Hematopoietic multipotent progenitor cell treated with erythropoietin and hydrocortisone succinate and interleukin-3 and kit ligand, for 6 days (in vitro differentiated cells): ENCODE results near the gene FTO.

Source experiments
- DNase-seq: peaks from one replicate; pipeline ENCODE4 v3.0.0-alpha.2; 2015

FTO gene

DNA sequence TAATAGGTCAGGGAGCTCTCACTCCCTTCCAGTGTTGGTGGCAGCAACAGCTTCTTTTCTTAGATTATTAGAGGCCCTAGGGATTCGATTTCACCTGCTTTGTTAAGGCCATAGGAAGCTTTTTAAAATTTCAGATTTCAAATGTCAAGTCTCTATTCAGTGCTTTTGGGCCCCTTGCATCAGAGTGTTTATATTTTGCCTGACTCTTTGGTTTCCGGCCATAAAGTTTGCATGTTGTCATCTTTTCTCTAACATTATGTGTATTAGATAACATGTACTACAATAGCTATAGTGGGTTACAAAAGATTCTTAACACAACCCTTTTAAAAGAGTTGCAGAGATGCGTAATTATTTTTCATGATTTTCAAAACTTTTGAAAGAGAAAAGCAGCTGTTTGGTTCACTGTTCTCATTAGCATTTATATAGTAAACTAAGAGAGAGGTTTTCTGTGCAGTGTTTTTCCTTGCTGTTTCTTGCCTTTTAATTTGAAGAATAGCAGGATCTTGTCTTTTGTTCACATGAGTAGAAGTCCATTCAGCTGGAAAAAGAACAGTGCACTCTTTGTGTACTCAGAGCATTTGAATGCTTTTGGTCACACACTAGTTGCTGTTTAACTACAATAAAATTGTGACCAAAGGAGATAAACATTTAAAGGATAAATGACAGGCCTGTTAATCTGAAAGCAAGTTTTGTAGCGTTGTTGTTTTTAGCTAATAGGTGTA is 52.5 kb downstream of the FTO start:
- DNase-seq: no peak

DNA sequence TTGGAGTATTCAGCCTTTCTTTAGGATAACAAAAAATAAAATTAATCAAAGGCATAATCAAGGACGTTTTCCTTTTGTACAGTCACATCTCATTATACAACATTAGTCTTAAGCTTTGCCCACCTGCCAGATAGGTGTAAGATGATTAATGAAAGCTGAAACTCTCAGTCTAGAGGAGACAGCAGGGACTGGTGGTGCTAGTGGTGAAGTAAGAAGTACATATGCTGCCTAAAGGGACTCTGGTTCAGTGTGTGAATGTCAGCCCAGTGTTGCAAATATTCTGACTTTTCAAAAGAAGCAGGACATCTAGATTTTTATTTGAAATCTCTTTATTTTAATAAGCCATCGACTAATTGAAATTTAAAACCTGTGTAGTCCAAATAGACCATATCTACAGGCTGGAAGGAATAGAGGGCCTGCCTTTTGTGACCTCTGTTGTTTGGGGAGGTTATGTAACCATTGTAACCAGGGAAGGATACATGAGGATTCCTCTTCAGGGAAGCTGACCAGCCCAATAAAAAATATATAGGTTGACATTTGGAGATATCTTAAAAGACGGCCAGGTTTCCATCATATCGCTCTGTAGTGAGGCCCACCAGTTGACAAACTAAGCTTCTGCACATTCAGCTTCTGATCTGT is 54.1 kb downstream of the FTO start:
- DNase-seq: no peak

DNA sequence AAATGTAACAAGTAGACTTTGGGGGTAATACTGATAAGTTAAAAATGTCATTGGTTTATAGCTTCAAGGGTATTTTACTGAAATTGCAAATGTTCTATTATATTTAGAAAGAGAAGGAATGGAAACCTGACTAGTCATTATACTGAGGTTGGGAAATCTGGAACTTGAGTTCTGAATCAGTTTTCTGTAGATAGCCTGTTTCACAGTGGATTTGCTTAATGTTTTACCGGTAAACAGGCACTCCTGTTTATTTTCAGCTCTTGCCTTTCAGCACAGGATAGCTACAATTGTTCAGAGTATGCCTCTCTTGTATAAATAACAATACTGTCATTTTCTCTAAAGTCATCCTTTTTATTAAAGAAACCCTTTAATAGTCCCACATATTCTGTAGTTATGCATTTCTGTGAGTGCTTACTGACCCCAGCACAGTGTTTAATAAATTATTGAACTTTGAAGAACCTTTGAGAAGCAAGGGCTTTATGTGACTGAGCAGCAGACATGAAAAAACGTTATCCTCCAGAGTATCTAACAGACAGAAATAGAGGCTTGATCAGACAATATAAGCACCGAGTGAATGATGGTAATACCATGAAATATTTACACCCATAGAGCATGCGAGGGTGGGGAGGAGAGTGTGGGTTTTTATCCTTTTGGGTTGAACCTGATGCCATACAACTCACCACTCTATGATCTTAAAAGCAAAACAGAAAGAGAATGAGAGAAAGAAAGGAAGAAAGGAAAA is 58.2 kb downstream of the FTO start:
- DNase-seq: no peak

DNA sequence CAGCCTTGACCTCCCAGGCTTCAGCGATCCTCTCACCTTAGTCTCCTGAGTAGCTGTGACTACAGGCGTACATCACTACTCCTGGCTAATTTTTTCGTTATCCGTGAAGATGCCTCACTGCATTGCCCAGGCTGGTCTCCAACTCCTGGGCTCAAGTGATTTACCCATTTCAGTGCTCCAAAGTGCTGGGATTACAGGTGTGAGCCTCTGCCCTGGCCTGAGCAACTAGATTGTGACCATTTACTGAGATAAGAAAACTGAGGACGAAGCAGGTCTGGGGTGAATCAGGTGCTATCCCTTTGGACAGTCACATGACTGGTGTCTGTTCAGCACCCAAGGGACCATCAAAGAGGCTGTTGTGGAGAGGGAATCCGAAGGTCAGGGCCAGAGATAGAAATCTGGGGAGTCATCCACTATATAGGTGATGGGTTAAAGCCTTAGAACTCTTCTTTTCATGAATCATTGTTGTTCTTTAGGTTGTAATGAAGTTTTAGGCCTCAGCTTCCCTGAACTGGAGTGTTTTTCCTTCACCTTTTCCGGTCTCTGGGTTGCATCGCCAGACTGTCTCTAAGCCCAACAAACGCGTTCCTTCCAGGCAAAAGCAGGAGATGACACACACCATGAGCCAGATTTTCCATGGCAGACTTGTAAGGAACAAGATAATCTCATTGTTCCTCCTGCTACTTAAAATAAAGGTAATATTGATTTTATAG is 62.5 kb downstream of the FTO start:
- DNase-seq: no peak

DNA sequence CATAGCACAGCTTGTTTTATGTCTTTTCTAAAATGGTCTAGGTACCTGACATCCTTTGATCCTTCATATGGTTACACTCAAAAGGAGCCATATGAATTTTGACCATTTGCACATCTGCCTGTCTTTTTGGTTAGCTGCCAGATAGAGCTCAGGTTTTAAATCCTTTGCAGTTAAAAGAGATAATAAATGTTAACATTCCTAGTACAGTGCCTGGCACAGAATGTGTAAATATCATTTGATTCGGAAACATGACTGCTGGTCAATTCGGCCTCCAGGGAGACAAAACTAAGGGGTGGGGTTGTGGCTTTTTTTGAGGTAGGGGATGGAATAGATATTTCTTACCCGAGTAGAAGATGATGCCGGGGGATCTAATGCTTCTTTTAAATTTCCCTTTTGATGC is 64.2 kb downstream of the FTO start:
- no peak for DNase-seq

DNA sequence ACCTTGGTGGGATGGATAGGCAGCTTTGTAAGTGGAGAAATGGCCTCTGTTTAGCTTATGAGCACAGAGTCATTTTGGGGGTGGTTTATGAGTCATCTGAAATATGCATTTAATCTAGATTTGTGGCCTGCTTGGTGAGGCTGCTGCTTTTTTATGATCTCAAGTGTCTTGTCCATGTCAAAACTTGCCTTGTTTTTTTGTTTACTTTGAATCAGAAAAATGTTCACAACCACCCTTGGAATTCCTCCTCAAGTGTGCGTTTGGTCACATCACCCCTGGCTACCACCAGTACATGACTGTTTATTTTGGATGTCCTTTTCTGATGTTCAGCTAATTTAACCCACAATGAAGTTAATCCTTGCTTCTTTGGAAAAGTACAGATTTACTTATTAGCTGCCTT is 64.6 kb downstream of the FTO start:
- DNase-seq: peak; percentile 59

DNA sequence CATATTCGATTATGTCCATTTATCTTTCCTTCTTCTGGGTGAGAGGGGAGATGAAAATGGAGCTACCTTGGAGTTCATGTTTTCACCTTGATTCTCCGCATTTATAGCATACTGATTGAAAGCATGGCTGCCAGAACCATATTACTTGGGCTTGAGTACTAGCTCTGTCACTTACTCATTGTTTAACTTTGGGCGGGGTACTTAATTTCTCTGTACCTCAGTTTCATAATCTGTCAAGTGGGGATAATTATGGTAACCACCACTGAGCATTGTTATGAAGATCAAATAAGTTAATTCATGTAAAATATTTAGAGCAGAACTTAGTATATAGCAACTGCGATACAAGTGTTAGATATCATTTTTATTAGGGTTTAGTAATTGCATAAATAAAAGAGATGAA is 65.2 kb downstream of the FTO start:
- DNase-seq: no peak

DNA sequence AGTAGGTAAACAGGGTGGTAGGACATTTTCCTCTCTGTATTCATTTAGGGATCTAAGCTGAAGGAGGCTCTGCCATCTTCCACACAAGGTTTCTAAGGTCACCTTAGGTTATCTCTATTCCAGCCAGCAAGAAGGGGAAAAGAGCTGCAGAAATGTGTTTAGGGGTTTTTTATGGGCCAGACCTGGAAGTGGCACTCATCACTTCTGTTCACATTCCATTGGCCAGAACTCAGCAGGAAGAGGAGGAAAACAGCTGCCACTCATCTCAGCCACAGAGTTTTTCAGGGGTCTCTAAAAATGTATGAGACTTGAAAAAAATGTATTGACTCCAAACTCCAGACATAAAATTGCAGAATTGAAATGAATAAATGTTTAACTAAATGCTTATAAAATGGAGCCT is 65.8 kb downstream of the FTO start:
- DNase-seq: no peak

DNA sequence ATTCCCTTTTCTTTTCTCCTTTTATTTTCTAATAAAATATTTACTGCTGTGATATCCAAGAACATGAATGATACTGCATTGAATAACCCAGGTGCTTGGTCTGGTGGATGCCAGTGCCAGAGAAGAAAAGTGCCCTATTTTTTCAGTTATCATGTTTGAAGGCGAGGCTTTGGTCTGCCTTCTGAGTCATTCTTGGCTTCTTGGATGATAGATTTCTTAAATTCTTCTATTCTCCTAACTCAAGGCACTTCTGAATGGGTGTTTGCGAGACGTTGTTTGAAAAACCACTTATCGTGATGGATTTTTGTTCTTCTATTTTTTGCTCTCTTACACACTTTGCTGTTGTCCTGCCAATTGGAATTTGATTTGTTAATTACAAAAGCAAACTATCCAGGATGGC is 66.7 kb downstream of the FTO start:
- DNase-seq: no peak

DNA sequence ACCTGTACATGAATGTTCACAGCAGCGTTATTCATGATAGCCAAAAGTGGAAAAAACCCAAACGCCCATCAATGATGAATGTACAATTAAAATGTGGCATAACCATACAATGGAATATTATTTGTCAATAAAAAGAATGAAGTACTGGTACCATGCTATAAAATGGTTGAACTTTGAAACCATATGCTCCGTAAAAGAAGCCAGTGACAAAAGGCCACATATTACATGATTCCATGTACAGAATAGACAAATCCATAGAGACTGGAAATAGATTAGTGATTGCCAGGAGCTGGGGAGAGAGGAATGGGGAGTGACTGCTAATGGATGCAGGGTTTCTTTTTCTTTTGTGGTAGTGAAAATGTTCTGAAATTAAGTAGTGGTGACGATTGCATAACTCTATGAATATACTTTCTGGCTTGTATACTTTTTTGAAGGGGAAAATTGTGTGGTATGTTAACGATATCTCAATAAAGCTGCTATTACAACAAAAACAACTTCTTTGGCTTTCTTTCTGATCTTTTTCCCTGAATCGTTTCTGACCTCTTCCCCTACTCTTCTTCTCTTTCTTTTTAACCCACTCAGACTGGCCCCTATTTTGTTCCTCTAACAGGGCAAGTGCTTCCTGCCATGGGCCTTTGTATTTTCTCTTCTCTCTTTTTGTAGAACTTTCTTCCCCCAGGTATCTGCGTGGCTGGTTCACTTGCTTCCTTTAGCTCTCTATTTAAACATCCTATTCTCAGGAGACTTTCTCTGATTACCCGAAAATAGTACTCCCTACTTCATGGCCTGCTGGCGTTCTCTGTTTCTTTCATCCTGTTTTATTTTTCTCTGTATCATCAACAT is 67.9 kb downstream of the FTO start:
- DNase-seq: no peak

DNA sequence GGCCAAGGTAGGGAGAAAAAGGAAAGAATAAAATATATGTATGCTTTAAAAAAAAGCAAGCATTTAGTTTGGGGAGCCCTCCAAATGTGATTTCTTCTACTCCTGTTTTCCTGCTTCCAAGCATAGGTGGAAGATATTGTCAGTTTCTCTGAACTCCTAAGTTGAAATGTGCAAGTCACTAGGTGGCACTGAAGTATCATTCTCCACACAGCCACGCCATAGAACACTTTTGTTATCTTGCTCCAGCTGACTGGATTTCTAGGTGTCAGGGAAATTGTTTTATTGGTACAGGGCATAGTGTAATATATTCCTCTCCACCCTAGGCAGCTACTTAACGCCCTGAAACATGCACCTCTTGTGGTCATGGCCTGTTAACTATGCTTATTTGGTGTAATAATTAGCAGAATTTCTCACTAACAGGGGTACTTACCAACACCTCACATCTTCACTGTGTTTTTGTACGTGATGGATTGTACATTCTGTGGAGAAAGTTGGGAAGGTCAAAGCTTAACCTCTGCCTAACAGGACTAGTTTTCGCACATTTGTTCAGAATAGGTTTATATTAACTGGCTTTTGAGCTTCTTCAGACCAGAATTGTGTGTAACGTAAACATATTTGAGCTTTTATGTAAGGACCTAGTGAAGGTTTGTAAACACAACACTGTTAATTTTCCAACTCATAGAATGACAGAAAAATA is 69.3 kb downstream of the FTO start:
- DNase-seq: peak; percentile 86

DNA sequence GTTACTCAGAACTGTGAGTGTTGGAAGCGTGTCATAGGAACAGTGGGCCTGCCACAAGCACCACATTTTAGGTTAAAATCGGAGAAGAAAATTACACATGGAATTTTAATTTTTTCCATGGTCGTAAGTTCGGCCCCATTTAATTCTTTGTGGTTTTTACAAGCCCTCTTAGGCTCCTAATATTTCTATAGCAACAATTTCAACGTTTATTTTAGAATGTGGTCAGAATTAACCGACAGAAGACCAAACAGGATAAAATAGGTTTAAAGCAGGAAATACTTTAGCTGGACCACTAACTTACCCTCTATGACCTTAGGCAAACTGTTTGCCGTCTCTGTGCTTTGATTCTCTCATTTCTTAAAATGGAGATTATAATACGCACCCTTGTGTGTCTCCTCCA is 69.9 kb downstream of the FTO start:
- no peak for DNase-seq

DNA sequence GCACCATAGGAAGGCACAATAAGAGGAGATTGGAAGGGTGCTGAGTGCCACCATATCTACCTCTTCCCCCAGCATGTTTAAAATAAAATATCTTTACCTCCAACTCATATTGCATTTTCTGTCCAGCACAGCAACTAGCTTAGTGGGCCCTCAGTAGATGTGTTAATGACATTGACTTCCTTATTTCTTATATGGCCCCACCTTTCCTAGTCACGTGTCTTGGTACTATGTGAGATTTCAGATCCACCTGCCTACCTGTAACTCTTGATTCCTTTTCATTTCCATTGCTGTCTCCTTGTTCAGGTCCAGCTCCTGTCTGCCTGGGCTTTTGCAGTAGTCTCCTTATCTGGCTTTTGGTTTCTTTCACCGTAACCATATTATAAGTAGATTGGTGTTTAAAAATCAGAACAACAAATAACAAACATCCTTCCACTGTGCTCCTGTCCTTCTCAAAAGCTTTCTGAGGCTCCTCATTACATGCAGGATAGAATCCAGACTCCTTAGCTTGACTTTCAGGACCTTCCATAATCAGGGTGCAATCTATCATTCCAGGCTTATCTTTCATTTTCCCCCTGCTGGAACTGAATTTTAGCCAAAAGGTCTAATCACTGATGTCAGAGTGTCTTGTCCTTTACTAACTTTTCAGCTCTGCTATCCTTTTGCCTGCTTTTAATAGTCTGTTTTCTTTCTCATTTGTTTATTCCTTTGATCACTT is 71.3 kb downstream of the FTO start:
- DNase-seq: no peak

DNA sequence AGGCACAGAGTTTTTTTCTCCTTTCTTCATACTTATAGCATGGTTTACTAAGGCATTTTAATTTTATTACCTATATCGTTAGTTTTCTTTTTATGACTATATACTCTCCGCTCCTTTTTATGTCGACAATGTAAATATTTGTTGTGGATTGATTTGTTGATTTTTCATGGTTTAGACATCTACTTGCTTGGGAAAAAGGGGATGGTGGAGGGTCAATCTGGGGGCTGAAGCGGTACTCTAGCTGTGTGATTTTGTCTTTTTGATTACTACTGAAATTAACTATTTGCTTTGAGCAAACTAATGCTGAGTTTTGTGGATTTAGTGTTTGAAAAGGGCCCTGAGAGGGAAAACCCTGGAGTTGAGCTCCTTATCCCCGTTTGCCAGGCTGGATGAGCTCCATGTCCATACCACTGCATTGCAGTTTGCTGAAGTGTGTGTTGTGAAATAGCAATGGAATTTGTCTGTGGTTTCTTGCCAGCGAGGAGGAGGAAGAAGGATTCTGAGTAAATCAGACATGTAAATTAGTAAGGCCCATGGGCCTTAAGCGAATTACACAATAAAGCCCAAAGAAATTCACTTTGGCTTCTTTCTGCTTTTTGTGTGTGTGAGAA is 72.0 kb downstream of the FTO start:
- DNase-seq: peak; percentile 15

DNA sequence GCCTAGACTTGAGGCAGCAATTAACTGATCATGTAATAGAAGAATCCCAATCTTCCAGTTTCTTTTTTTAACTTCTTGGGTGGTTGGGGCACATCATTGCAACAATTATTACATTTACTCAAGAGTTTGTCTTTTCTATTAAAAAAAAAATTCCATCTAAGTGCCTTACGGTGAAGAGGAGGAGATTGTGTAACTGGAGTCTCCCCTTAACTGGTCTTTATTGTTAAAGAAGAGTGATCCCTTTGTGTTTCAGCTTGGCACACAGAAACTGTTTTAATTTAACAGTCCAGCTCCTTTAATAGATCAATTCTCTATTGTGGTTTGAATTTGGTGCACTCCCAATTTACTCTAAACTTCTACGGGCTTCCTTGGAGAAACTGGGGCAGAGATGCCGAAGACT is 75.2 kb downstream of the FTO start:
- DNase-seq: no peak

DNA sequence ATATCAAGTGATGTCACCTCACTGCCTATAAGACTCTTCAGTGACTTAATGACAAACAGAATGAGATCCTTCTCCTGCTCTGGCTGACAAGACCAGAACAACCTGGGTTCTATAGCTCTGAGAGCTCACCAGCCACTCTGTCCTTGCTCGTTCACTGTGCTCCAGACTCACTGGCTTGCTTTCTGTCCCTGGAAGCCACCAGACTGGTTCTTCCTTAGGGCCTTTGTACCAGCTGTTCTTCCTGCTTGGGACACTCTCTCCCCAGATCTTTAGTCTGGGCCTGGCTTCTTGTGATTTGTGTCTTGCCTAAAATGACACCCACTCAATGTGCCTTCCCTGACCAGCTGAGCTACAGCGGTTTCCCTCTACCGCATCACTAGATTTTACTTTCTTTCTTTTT is 76.1 kb downstream of the FTO start:
- no peak for DNase-seq

DNA sequence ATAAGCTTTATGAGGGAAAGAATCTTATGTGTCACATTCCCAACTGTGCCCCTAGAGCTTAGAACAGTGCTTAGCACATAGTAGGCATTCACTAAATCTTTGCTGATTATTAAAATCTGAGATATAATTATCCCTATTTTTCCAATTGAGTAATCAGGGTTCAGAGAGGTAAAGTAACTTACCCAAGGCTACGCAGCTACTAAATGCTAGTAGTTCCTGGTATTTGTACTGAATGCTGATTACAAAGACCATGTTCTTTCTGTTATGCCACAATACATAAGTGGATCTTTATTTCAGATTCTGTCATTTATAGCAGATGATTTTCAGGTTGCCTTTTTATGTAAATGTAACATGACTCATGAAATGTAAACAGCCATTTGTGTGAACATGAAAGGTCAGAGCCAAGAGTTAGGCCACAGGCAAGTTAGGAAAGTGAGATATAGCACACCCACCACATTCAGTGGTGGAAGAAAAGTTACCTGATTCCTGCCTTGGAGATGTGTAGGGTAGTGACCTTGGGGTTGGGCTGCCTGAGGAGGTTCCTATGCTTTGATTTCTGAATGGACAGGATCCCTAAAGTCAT is 77.2 kb downstream of the FTO start:
- DNase-seq: no peak

DNA sequence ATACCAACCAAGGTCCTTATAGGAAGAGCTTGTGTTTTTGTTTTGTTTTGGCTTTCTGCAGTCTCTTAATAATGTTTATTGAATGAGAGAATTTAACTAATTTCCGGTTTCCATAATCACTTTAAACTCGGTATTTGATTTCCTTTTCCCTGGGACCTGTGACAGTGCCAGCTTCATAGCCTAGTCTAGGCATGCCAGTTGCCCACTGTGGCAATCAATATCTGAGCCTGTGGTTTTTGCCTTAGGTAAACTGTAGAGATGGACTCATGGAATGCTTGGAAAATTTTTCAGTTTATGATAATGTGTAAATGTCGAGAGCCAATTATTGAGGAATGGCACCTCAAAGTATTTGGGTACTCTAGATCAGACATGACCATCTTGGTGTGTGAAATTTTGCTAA is 78.2 kb downstream of the FTO start:
- DNase-seq: no peak

DNA sequence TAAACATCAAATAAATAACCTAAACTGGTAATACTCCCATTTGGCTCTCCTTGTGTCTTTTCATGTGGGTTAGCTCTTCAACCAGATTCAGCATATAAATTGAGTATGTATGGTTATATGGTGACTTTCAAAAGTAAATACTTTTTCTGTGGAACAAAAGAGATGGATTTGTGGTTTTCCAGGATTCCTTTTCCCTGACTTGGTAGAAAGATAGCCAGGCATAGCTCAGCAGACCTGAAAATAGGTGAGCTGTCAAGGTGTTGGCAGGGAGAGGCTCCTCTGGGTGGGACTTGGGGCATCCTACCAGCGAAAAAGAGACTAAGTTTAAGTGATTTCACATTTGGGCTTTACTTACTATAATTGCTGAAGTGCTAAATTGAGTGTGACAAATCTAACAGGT is 80.3 kb downstream of the FTO start:
- no peak for DNase-seq

DNA sequence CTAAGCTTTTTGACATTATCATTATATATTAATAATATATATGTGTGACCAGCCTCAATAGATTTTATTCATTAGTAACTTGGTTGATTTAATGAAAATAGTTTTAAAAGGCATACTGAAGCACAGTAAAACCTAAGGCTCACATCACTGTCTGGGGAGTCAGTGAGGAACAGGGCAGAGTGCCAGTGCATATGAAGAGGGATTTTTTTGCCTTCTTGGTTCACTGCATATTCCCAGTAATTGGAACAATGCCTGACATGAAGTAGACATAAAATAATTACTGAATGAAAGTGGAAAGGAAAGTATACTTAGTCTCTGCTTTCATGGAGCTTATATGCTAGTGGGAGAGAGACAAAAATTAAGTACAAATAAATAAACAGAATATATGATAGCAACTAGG is 81.1 kb downstream of the FTO start:
- DNase-seq: no peak

DNA sequence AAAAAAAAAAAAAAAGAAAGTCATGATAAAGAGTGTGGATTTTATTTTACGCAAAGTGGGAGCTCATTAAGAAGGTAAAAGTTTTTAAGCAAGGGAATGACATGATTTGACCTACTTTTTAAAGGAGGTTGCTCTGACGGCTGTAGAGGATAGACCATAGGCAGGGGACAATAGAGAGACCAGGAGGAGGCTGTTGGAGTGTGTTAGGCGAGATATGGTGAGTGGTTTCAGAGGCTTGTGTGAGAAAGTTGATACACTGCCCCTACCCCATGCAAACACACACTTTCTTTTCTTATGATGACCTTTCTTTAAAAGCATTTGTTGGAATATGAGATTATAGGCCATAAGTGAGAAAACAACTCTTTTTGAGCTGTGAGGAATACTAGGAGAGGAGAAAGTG is 82.0 kb downstream of the FTO start:
- DNase-seq: peak; percentile 61
